Upper lobe of left lung (tissue), 6 donors: ENCODE measurements around the gene KCNIP4. TPM values are rescaled to one million over a fixed set of nuclear protein-coding genes. Genes with fewer than 3 reads are reported as not detected.

Experiments used
- ATAC-seq, 2 donors: fragments of 200-7000 bp; cut with Tn5 transposase; one replicate each; pipeline ENCODE4 v1.9.1; 2022; ENCODE audit warnings: mild to moderate bottlenecking in 2 of 2, moderate library complexity in 2 of 2; ENCODE audit not compliant: low FRiP score in 2 of 2
- DNase-seq, 2 donors: peaks; one replicate each; pipeline ENCODE4 v3.0.0-alpha.2; 2019 to 2020
- H3K27ac ChIP-seq, 4 donors: fragments of 200-600 bp; sonication (generic); one replicate each; pipeline ENCODE4 v1.5.1; 2016 to 2019
- H3K27me3 ChIP-seq, 4 donors: fragments of 200-600 bp; sonication (generic); one replicate each; pipeline ENCODE4 v1.5.1; 2017 to 2019
- H3K36me3 ChIP-seq, 4 donors: fragments of 200-600 bp; sonication (generic); one replicate each; pipeline ENCODE4 v1.5.1; 2016 to 2019
- H3K4me1 ChIP-seq, 4 donors: fragments of 200-600 bp; sonication (generic); one replicate each; pipeline ENCODE4 v1.5.1; 2018 to 2019
- H3K4me3 ChIP-seq, 4 donors: fragments of 200-600 bp; sonication (generic); one replicate each; pipeline ENCODE4 v1.5.1; 2017 to 2019; ENCODE audit warnings: mild to moderate bottlenecking in 2 of 4, moderate library complexity in 1 of 4
- H3K9me3 ChIP-seq, 4 donors: fragments of 200-600 bp; sonication (generic); one replicate each; pipeline ENCODE4 v1.5.1; 2018 to 2019
- CTCF ChIP-seq, 6 experiments: fragments of 450-650 bp in 4 of 6; fragments of 200-600 bp in 2 of 6; sonication (generic) in 2 of 6; IDR thresholded peaks; one replicate each; pipeline ENCODE4 v1.5.1; 2016 to 2019; ENCODE audit warnings: antibody characterized with exemption in 6 of 6
- EP300 ChIP-seq, 4 donors: sonication (generic); formaldehyde crosslinking; IDR thresholded peaks; one replicate each; pipeline ENCODE4 v1.5.1; 2017; ENCODE audit warnings: antibody characterized with exemption in 4 of 4, control low read depth in 2 of 4
- POLR2A ChIP-seq, 4 donors: fragments of 450-650 bp; IDR thresholded peaks; one replicate each; pipeline ENCODE4 v1.5.1; 2016 to 2017; ENCODE audit warnings: antibody characterized with exemption in 4 of 4, mild to moderate bottlenecking in 2 of 4
- POLR2AphosphoS5 ChIP-seq, 2 donors: sonication (generic); formaldehyde crosslinking; IDR thresholded peaks; one replicate each; pipeline ENCODE4 v1.5.1; 2017; ENCODE audit warnings: antibody characterized with exemption in 2 of 2
- WGBS, 2 donors: methylation state at CpG; one replicate each; pipeline ENCODE4 v1.1.5; 2017 to 2018; 5-methylcytosine and 5-hydroxymethylcytosine counted together
- total RNA-seq, 6 donors: library from RNA; depleted of rRNA in 4 of 6; stranded (reverse); fragments of >200 nt in 4 of 6; gene quantifications; one replicate each; pipeline versions ENCODE4 v1.1.0 to v1.2.1, GENCODE V29; 2016 to 2021
- donor health status: DM: no; HTN: no; CAD: no; lungs with moderate emphysema.
- donor health status: DM: no; HTN: yes; CAD: no; lungs with severe emphysema.

Gene KCNIP4
- total RNA-seq, 6 donors from 2014 or later = 0.20 TPM; not detected in 5

- no peak overlapping the region for H3K27ac ChIP-seq
- H3K27me3 ChIP-seq = no peaks in the 10 kb centered on the region
- no peaks in the 10 kb centered on the region for H3K9me3 ChIP-seq
- ATAC-seq = no peak
- WGBS, 2 donors = 82 to 83% methylated on average over 3 of the region's 3 CpGs
- H3K4me1 ChIP-seq = no peaks in the 10 kb centered on the region
- H3K36me3 ChIP-seq = no peaks in the 10 kb centered on the region
- H3K4me3 ChIP-seq = no peak overlapping the region
- no peak for DNase-seq
- no peak for TF ChIP-seq POLR2A (IDR thresholded peaks at IDR 0.05)
- TF ChIP-seq POLR2AphosphoS5 (IDR thresholded peaks at IDR 0.05) = no peak
- TF ChIP-seq EP300 (IDR thresholded peaks at IDR 0.05) = no peak
- TF ChIP-seq CTCF (IDR thresholded peaks at IDR 0.05) = no peak
Measured at GRCh38 chr4:21849077-21849476, 99.5 kb downstream of the KCNIP4 start.

DNA sequence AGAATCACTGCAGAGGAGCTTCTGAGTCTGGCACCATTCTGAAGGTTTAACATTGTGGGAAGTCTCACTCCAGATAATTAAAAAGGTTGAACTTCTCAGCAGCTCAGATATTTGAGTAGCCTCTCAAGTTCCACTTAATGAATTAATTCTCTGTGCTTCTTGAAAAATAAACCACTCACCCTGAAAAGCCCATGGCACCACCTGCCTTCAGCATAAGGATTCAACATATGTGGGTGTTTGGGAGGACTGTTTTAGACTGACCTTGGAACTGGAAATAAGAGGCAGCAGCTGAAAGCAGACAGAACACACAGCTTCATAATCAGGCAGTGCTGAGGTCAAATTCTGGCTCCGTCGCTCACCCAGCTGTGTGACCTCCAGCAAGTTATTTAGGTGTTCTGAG, 100.6 kb downstream of the KCNIP4 start:
- Histone ChIP-seq H3K27ac (no peak overlapping the region), H3K4me1 (no peaks in the 10 kb centered on the region), H3K27me3 (no peaks in the 10 kb centered on the region), H3K9me3 (no peaks in the 10 kb centered on the region), H3K4me3 (no peak overlapping the region), H3K36me3 (no peaks in the 10 kb centered on the region)
- ATAC-seq (no peak), DNase-seq (no peak)
- TF ChIP-seq EP300 (IDR thresholded peaks at IDR 0.05) (no peak), POLR2AphosphoS5 (IDR thresholded peaks at IDR 0.05) (no peak), POLR2A (IDR thresholded peaks at IDR 0.05) (no peak), CTCF (IDR thresholded peaks at IDR 0.05) (no peak)
- WGBS, 2 donors = 67% methylated on average over 2 of the region's 2 CpGs

DNA sequence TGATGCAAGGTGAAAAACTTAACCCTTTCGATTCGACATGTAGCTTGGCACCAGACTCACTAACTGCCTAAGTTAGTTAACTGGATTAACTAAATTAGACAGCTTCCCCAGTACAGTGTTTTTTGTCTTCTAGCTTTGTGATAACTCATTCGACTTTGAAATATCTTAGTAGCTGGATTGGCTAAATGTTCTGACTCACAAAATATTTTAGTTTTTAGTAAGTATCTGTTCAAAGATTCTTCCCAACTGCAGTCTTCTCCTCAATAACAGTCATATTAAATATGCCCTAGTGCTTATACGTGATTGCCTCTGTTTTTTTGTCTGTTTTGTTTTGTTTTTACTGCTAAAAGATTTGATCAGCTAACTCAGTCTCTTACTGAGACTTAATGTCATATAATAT, 102.9 kb downstream of the KCNIP4 start:
- no peak for ATAC-seq
- TF ChIP-seq CTCF (IDR thresholded peaks at IDR 0.05) (no peak), POLR2AphosphoS5 (IDR thresholded peaks at IDR 0.05) (no peak), POLR2A (IDR thresholded peaks at IDR 0.05) (no peak), EP300 (IDR thresholded peaks at IDR 0.05) (no peak)
- WGBS, 2 donors = 65 to 72% methylated on average over 4 of the region's 4 CpGs
- H3K9me3 ChIP-seq = no peaks in the 10 kb centered on the region
- no peak overlapping the region for H3K27ac ChIP-seq
- no peaks in the 10 kb centered on the region for H3K4me1 ChIP-seq
- H3K27me3 ChIP-seq = no peaks in the 10 kb centered on the region
- DNase-seq = no peak
- no peak overlapping the region for H3K4me3 ChIP-seq
- H3K36me3 ChIP-seq = no peaks in the 10 kb centered on the region

GRCh38 chr4:21835712-21836111, 112.9 kb downstream of the KCNIP4 start:
- no peak overlapping the region for H3K4me3 ChIP-seq
- H3K27me3 ChIP-seq = no peaks in the 10 kb centered on the region
- no peak overlapping the region for H3K27ac ChIP-seq
- H3K4me1 ChIP-seq = no peaks in the 10 kb centered on the region
- no peak for DNase-seq
- H3K36me3 ChIP-seq = no peaks in the 10 kb centered on the region
- H3K9me3 ChIP-seq = no peaks in the 10 kb centered on the region
- no peak for ATAC-seq
- TF ChIP-seq CTCF (IDR thresholded peaks at IDR 0.05) = no peak
- no peak for TF ChIP-seq EP300 (IDR thresholded peaks at IDR 0.05)
- no peak for TF ChIP-seq POLR2A (IDR thresholded peaks at IDR 0.05)
- no peak for TF ChIP-seq POLR2AphosphoS5 (IDR thresholded peaks at IDR 0.05)

GRCh38 chr4:21830272-21830671, 118.3 kb downstream of the KCNIP4 start:
- H3K27ac ChIP-seq = no peak overlapping the region
- no peaks in the 10 kb centered on the region for H3K9me3 ChIP-seq
- 87 to 92% methylated on average over 5 of the region's 5 CpGs for WGBS, 2 donors
- no peak overlapping the region for H3K4me3 ChIP-seq
- H3K4me1 ChIP-seq = no peaks in the 10 kb centered on the region
- TF ChIP-seq CTCF (IDR thresholded peaks at IDR 0.05) = no peak
- no peak for TF ChIP-seq EP300 (IDR thresholded peaks at IDR 0.05)
- TF ChIP-seq POLR2A (IDR thresholded peaks at IDR 0.05) = no peak
- TF ChIP-seq POLR2AphosphoS5 (IDR thresholded peaks at IDR 0.05) = no peak
- no peaks in the 10 kb centered on the region for H3K36me3 ChIP-seq
- DNase-seq (no peak), ATAC-seq (no peak)
- no peaks in the 10 kb centered on the region for H3K27me3 ChIP-seq
